ENCODE data around the gene NSG2.
A peak's percentile ranks its signal among the peaks of the same experiment; 100 is the strongest.

The NSG2 gene

DNA sequence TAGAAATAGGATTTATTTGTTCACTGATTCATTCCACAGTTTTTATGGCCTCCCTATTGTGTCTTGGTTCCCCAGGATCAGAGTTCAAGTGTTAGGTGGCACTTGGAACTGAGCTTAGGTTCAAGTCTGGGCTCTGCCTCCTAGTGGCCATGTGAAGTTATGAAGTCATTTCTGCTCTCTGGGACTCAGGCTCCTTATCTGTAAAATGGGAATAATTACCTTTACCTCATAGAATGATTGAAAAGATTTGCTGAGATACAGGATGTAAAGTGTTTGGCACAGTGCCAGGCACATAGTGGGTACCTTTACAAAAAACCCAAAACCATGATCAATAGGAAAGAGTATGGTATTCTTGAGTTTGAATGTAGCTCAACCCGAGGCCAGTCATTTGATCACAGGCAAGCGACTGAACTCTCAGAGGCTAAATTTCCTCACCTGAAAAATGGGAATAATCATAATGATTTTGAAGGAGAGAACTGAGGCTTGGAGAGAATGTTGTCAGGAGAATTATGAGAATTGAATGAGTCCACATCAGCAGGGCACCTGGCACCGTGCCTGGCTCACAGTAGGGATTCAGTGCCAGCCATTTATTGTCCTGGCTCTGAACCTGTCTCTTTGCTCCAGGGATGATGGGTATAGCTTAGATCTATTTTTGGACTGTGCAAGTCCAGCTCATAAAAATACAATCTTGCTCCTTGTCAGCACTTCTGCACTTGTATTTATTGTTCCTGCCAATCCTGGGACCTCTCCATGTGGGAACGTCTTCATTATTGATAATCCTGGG, 10.8 kb downstream of the NSG2 start:
- Histone ChIP-seq H3K4me2 (no peak overlapping the region), H4K20me1 (no peaks in the 10 kb centered on the region; a peak in 2 of 22 replicates), H3K27me3 (no peaks in the 10 kb centered on the region), H3K9ac (no peak overlapping the region), H3K4me1 (peaks cover 0 to 6% (median 0%) of the 10 kb centered on the region in 10 experiments; a peak in 1 of 20 replicates), H3K36me3 (no peaks in the 10 kb centered on the region), H3K4me3 (no peak overlapping the region), H3K27ac (no peak overlapping the region), H3K9me3 (replicated peaks in 1 of 11) (peaks cover 0 to 8% (median 5%) of the 10 kb centered on the region in 11 experiments; a peak in 8 of 22 replicates)
- no peak for TF ChIP-seq Cebpa-rat (IDR thresholded peaks at IDR 0.05)

GRCh38 chr5:174057206-174057605, 11.7 kb downstream of the NSG2 start:
- H3K4me1 ChIP-seq = peaks cover 0 to 6% (median 0%) of the 10 kb centered on the region in 10 experiments; a peak in 1 of 20 replicates
- no peaks in the 10 kb centered on the region for H3K27me3 ChIP-seq
- peaks cover 0 to 8% (median 5%) of the 10 kb centered on the region in 11 experiments; a peak in 8 of 22 replicates for H3K9me3 ChIP-seq (replicated peaks in 1 of 11)
- no peak overlapping the region for H3K4me3 ChIP-seq
- no peak overlapping the region for H3K9ac ChIP-seq
- no peaks in the 10 kb centered on the region; a peak in 1 of 22 replicates for H4K20me1 ChIP-seq
- H3K4me2 ChIP-seq = peak overlapping the region in 1 of 11 experiments; percentile 24; a peak in 1 of 22 replicates
- TF ChIP-seq Cebpa-rat (IDR thresholded peaks at IDR 0.05) = no peak
- H3K36me3 ChIP-seq = no peaks in the 10 kb centered on the region
- no peak overlapping the region for H3K27ac ChIP-seq

DNA sequence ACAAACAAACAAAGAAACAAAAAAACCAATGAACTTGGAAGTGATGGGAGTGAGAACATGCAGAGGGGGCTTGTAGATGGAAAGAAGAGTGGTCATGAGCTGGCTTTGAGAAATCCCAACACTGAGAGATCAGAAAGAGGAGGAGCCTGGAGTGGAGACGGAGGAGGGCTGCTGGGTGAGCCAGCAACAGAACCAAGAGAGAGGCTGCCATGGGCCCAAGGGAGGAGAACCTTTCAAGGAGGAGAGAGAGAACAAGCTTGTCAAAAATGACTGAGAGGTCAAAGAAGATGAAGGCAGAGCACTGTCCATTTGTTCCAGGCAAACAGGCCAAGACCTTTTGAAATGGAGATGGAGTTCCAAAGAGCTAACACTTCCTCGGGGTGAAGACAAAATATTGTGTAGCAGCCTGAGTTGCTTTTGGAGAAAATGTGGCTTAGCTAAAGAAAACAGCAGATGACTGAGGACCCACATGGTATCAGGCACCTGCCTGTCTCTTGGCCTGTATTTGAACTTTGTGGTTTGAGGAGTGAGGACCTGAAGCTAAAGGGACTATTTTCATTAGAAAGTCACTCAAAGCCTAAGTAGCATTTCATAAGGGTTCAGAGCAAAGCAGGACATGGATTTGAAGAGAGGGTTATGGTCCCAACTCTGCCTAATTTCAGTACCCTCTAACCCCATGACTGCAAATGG, 13.1 kb downstream of the NSG2 start:
- Histone ChIP-seq H3K4me3 (no peak overlapping the region), H3K4me2 (no peak overlapping the region), H3K27me3 (no peaks in the 10 kb centered on the region), H3K9me3 (replicated peaks in 1 of 11) (peaks cover 0 to 8% (median 5%) of the 10 kb centered on the region in 11 experiments; a peak in 8 of 22 replicates), H3K27ac (no peak overlapping the region), H3K9ac (no peak overlapping the region), H4K20me1 (no peaks in the 10 kb centered on the region), H3K36me3 (no peaks in the 10 kb centered on the region), H3K4me1 (peaks cover 0 to 6% (median 0%) of the 10 kb centered on the region in 10 experiments; a peak in 1 of 20 replicates)
- no peak for TF ChIP-seq Cebpa-rat (IDR thresholded peaks at IDR 0.05)

DNA sequence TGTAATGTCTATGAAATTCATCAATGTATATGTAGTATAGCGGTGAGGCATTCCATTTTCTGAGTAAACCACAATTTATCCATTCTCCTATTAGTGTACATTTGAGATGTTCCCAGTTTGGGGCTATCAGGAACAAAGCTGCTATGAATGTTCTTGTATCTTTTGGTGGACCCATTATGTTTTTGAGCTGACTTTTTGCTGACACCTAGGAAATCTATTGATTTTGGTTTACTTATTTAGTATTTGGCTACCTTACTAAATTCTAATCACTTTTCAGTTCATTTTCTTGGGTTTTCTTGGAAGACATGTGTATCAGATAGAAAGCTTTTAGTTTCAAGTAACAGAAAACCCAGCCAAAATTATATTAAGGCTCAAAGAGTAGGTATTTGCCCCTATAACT, 13.7 kb downstream of the NSG2 start:
- H3K27me3 ChIP-seq = no peaks in the 10 kb centered on the region
- H4K20me1 ChIP-seq = no peaks in the 10 kb centered on the region
- H3K36me3 ChIP-seq = no peaks in the 10 kb centered on the region
- H3K27ac ChIP-seq = no peak overlapping the region
- peaks cover 0 to 8% (median 5%) of the 10 kb centered on the region in 11 experiments; a peak in 8 of 22 replicates for H3K9me3 ChIP-seq (replicated peaks in 1 of 11)
- H3K4me1 ChIP-seq = peaks cover 0 to 6% (median 0%) of the 10 kb centered on the region in 10 experiments; a peak in 1 of 20 replicates
- no peak overlapping the region for H3K4me2 ChIP-seq
- no peak overlapping the region for H3K9ac ChIP-seq
- TF ChIP-seq Cebpa-rat (IDR thresholded peaks at IDR 0.05) = no peak
- H3K4me3 ChIP-seq = no peak overlapping the region

DNA sequence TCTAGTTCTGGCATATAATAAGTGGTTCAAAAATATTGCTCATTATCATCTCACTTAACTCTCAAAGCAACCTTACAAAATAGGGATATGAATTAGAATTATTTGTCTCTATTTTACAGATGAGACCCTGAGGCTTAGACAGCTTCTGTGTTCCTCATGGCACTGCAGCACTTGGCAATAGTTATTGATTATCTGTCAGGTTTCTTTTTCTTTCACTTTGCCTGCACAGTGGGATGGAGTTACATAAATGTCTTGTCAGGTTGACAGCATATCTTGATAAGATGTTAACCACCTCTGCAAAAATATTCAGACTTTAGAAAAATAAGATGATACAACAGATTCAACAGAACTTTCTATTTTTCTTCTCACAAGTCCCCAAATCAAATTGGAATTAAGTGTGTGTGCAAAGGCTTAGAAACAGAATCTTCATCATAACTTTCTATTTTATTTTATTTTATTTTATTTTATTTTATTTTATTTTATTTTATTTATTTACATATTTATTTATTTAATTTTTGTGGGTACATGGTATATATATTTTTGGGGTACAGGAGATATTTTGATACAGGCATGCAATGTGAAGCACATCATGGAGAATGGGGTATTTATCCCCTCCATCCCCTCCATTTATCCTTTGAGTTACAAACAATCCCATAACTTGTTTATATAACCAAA, 17.7 kb downstream of the NSG2 start:
- no peak for TF ChIP-seq Cebpa-rat (IDR thresholded peaks at IDR 0.05)
- Histone ChIP-seq H3K9ac (no peak overlapping the region), H3K27me3 (no peaks in the 10 kb centered on the region), H3K4me3 (no peak overlapping the region), H3K4me1 (no peaks in the 10 kb centered on the region), H3K4me2 (no peak overlapping the region), H3K36me3 (no peaks in the 10 kb centered on the region), H3K9me3 (replicated peaks in 1 of 11) (peaks cover 0 to 8% (median 5%) of the 10 kb centered on the region in 11 experiments; a peak in 8 of 22 replicates), H4K20me1 (no peaks in the 10 kb centered on the region), H3K27ac (no peak overlapping the region)

DNA sequence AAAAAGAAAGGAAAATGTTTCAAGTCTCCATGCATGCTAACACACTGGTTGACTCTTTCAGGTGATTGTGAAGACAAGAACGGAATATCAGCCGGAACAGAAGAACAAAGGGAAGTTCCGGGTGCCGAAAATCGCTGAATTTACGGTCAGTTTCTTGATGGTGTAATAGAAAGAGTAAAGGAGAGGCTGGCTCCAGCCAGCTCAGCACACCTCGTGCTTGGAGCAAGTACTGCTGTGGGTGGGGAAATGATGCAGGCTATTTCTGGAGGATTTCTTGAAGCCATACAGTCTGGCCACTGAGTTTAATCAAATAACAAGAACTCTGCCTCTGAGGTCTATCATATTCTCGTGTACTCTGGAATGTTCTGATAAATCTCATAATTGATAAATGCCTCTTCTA, 18.7 kb downstream of the NSG2 start:
- peaks cover 0 to 8% (median 5%) of the 10 kb centered on the region in 11 experiments; a peak in 8 of 22 replicates for H3K9me3 ChIP-seq (replicated peaks in 1 of 11)
- no peaks in the 10 kb centered on the region for H3K27me3 ChIP-seq
- no peak overlapping the region for H3K4me3 ChIP-seq
- no peak overlapping the region for H3K4me2 ChIP-seq
- TF ChIP-seq Cebpa-rat (IDR thresholded peaks at IDR 0.05) = no peak
- no peak overlapping the region for H3K9ac ChIP-seq
- no peaks in the 10 kb centered on the region for H4K20me1 ChIP-seq
- H3K4me1 ChIP-seq = no peaks in the 10 kb centered on the region
- no peaks in the 10 kb centered on the region for H3K36me3 ChIP-seq
- no peak overlapping the region for H3K27ac ChIP-seq

GRCh38 chr5:174065528-174066197, 20.2 kb downstream of the NSG2 start:
- no peak overlapping the region for H3K4me2 ChIP-seq
- peaks cover 0 to 2% (median 1%) of the 10 kb centered on the region in 11 experiments; a peak in 7 of 22 replicates for H3K9me3 ChIP-seq (replicated peaks in 1 of 11)
- H3K9ac ChIP-seq = no peak overlapping the region
- H3K4me3 ChIP-seq = no peak overlapping the region
- H3K4me1 ChIP-seq = no peaks in the 10 kb centered on the region
- H3K36me3 ChIP-seq = no peaks in the 10 kb centered on the region
- H3K27ac ChIP-seq = no peak overlapping the region
- no peaks in the 10 kb centered on the region for H4K20me1 ChIP-seq
- no peaks in the 10 kb centered on the region for H3K27me3 ChIP-seq
- TF ChIP-seq Cebpa-rat (IDR thresholded peaks at IDR 0.05) = no peak

DNA sequence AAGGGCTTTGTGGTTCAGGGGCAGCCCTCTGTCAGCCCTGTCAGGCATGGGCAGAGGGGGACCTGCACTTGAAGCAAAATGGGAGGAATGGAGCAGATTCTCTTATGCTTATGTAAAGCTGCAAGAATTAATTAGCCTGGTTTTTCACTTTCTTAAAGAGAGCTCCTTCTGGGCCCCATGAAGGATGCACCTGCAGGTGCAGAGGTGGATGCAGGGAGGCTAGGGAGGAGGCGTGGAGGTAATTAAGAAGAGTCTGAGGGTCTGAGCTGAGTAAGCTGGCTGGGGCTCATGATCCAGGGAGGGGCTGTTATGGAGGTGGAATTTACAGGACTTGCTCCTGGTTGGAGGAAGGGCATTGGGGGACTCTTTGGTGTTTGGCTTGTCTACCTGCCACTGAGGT, 22.0 kb downstream of the NSG2 start:
- H3K4me1 ChIP-seq = no peaks in the 10 kb centered on the region

GRCh38 chr5:174071484-174071883, 26.0 kb downstream of the NSG2 start:
- Histone ChIP-seq H3K36me3 (no peaks in the 10 kb centered on the region), H3K4me1 (no peaks in the 10 kb centered on the region), H3K9me3 (replicated peaks in 1 of 11) (no peaks in the 10 kb centered on the region), H3K4me2 (no peak overlapping the region), H4K20me1 (no peaks in the 10 kb centered on the region), H3K27me3 (no peaks in the 10 kb centered on the region), H3K9ac (no peak overlapping the region), H3K4me3 (no peak overlapping the region), H3K27ac (no peak overlapping the region)
- TF ChIP-seq Cebpa-rat (IDR thresholded peaks at IDR 0.05) = no peak

More for the DNA sequence above, 22.0 kb downstream of the NSG2 start:
- Histone ChIP-seq H3K9me3 (replicated peaks in 1 of 11) (no peaks in the 10 kb centered on the region), H3K4me2 (no peak overlapping the region), H3K4me3 (no peak overlapping the region), H3K27me3 (no peaks in the 10 kb centered on the region), H3K27ac (no peak overlapping the region), H3K36me3 (no peaks in the 10 kb centered on the region), H4K20me1 (no peaks in the 10 kb centered on the region), H3K9ac (no peak overlapping the region)
- no peak for TF ChIP-seq Cebpa-rat (IDR thresholded peaks at IDR 0.05)
